Measurements from ENCODE around the gene NPAS4.
A peak's percentile ranks its signal among the peaks of the same experiment; 100 is the strongest.
"Not testable (repeated sequence)": the region's sequence is repeated elsewhere in the genome, so short reads cannot be mapped to it uniquely, and the experiment has no call there.

Gene NPAS4

DNA sequence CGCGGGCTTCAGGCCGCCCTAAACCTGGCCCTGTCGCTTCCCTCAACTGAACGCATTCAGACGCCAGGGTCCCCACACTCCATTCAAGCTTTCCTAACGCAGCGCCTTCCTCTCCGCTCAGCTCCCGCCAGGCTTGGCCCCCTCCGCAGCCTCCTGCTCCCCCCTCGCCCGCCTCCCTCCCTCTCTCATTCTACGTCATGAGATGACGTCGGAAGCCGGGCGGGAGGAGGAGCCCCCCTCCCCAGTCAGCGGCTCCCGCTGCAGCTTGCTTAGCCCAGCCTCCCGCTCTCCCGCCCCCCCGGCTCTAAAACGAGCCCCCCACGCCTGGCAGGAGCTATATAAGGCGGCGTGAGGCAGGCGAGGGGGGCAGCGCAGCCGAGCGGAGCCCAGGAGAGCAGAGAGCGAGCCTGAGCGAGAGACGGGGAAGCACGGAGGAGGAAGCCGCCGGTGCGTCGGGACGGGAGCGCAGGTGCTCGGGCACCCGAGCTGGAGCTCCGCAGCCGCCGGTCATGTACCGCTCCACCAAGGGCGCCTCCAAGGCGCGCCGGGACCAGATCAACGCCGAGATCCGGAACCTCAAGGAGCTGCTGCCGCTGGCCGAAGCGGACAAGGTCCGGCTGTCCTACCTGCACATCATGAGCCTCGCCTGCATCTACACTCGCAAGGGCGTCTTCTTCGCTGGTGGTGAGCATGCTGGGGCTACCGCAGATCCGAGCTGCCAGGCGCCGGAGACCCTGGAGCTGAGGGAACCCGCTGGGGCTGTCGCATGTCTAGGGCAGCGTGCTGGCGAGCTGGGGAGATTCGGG lies at the start of gene NPAS4:
Gene NPAS4 (plus strand): TSS at position 365 of the 806 bp plus-strand sequence. CDS start 145 bp downstream, at position 510.
- H3K4me3 ChIP-seq (ENCODE audit: low read depth, low read length) = peak within 1 kb of the TSS; percentile 40

DNA sequence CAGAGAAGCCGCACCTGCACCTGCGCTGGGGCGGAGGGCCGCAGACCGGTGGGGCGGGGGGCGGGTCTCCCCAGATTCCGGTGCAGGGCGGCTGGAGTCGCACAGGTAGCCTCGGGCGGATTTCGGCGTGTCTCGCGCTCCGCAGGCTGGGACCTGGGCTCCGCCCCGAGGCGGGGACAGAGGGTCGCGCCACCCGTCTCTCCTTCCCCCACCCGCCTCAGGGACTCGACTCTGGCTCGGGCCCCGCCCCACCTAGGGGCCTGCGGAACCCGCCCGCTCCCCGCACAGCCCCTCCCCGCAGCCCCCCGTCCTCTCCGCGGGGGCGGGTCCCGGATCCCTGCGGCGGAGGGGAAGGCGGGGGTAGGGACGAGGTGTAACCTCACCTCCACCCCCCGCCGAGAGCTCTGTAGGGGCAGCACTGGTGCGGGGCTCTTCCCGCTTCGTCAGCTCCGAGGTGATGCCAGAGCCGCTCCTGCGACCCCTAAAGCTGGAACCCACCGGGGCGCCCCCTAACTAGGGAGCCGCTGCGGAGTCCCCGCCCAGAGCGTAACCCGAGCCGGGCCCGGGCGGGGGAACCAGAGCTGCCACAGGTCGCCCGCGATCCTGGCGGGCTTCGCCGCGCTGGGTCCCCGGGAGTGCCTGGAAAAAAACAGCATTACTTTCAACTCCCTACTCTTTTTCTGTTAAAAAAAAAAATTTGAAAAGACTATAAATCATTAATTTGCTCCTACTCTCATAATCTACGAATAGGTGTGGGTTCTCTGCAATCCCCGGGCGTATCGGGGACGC lies 49.0 kb upstream of the NPAS4 start, which contains the start of gene SLC29A2:
Gene SLC29A2 (minus strand): TSS at position 134 of the 789 bp plus-strand sequence. CDS start 169 bp downstream, outside the sequence.
- H3K4me3 ChIP-seq (ENCODE audit: low read depth, low read length) = peak within 1 kb of the TSS; percentile 91

DNA sequence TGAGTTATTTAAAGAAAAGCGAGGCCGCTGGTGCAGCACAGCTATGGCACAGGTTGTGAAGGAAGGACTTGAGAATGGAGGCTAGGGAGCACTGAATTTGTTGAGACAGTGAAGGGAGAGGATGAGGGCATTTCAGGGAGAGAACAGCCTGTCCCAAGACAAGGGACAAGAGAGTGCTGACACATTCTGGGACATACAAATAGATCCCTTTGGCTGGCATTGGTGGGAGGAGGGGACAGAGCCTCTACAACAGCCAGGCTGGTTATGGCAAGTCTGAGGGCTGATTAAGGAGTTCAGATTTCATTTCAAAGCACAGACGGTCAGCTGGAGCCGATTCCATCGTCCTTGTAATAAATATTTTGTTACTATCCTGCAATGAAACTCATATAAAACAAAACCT lies 47.6 kb upstream of the NPAS4 start:
- no peak overlapping the region for H3K4me3 ChIP-seq (ENCODE audit: low read depth, low read length)

DNA sequence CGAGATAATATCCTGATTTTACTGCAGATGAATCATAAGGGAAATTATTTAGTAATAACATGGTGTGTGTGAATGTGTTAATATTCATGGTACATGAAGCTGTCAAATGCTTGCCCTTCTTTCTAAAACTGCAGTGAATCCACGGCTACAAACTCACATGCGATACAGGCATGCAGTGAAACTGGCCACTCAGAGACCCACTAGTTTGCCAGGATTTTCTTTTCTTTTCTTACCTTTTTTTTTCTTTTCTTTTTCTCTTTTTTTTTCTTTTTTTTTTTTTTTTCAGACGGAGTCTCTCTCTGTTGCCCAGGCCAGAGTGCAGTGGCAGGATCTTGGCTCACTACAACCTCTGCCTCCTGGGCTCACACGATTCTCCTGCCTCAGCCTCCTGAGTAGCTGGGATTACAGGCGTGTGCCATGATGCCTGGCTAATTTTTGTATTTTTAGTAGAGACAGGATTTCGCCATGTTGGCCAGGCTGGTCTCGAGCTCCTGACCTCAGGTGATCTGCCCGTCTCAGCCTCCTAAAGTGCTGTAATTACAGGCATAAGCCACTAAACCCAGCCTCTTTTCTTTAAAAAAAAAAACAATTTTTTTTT lies 47.0 kb upstream of the NPAS4 start:
- H3K4me3 ChIP-seq (ENCODE audit: low read depth, low read length) = not testable (repeated sequence)

DNA sequence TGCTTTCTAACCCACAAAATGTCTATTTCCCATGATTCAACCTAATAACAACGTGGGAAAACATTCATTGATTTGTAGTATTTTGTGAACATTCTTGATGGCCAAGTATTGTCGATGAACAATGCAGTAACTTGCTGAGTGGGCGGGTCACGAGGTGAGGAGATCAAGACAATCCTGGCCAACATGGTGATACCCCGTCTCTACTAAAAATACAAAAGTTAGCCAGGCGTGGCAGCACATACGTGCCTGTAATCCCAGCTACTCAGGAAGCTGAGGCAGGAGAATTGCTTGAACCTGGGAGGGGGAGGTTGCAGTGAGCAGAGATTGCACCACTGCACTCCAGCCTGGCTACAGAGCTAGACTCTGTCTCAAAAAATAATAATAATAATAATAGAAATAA lies 40.6 kb upstream of the NPAS4 start:
- not testable (repeated sequence) for H3K4me3 ChIP-seq (ENCODE audit: low read depth, low read length)

DNA sequence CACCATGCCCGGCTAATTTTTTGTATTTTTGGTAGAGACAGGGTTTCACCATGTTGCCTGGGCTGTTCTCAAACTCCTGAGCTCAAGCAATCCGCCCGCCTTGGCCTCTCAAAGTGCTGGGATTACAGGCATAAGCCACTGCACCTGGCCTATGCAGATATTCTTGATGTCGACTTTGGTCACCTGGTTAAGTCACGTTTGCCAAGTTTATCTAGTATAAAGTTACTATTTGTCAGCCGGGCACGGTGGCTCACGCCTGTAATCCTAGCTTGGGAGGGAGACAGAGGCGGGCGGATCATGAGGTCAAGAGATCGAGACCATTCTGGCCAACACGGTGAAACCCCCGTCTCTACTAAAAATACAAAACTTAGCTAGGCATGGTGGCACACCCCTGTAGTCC lies 36.5 kb upstream of the NPAS4 start:
- not testable (repeated sequence) for H3K4me3 ChIP-seq (ENCODE audit: low read depth, low read length)

DNA sequence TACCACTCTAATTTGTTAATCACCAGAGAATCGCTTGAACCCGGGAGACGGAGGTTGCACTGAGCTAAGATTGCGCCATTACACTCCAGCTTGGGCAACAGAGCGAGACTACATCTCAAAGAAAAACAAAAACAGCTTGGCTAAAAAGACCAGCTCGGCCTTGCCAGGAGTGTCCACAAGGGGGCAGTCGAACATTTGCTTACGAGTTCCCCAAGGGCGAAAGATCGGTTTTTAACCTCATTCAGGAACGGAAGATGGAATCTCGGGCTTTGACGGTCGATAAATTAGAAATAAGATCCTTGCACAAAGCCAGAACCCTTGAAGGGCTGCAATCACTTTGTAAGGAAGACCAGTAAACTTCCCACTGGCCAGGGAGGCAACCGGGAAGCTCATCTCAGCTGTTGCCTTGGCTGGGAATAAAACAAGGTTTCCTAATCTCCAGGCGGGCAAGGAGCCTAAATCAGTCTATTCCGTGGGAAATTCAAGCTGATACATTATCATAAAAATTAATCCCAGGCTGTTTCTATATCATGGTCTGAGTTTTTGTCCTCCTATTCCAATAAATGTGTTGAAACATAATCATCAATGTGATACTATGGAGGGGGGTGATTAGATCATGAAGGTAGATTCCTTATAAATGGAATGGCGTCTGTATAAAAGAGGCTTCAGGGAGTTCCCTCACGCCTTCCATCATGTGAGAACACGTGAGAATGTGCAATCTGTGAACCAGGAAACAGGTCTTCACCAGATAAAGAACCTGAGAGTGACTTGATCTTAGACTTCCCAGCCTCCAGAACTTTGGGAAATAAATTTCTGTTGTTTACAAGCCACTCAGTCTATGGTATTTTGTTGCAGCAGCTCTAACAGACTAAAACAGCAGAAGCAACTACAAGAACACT lies 34.4 kb upstream of the NPAS4 start:
- no peak overlapping the region for H3K4me3 ChIP-seq (ENCODE audit: low read depth, low read length)

DNA sequence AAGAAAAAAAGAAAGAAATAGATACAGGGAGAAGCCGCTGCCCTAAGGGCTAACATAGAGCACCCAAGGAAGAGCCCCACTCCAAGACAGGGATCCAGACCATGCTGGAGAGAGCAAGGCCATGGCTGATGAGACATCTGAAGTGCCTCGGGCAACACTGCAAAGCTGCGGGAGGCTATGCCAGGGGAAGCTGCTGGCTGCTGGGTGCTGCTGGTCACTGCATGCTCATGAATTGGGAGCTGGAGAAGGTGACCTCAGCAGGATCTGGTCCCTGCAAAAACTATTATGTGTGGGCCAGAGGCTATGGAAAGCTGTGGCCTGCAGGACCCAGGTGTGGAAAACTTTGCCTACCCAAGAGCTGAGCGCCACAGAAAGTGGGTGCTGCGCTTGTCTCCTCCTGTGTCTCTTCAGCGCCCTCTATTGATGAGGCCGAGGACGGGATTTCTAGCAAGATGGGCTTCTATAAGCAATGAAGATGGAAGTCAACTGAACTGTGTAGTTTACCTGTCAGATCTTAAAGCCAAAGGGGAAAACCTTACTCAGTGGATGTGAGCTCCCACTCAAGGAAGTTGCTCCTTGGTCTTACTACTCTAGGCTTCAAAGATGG lies 32.0 kb upstream of the NPAS4 start:
- H3K4me3 ChIP-seq (ENCODE audit: low read depth, low read length) = no peak overlapping the region

DNA sequence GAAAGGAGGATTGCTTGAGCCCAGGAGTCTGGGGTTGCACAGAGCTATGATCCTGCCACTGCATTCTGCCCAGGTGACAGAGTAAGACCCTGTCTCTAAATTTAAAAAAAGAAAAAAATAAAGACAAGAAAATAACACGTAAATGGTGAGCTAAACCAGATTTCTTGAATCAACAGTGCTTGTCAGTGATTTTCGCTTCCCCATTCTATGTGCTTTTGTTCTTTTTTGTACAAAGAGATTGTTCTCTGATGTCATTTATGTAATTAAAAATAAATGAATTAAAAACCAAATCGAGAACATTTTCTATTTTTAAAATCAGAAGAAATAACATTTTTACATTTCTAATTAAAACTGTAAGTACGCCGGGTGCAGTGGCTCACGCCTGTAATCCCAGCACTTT lies 29.5 kb upstream of the NPAS4 start:
- no peak overlapping the region for H3K4me3 ChIP-seq (ENCODE audit: low read depth, low read length)

DNA sequence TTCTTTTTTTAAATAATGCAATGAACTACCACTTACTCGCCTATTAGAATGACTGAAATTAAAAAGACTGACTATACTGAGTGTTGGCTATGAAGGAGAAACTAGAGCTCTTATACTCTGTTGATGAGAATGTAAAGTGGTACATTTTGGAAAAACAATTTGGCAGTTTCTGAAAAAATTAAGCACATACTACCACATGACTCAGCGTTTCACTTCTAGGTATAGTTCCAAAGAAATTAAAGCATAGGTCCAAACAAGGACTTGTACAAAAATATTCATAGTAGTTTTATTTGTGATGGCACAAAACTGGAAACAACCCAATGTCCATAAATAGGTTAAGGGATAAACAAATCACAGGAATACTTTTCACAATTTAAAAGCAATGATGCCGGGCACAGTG lies 26.9 kb upstream of the NPAS4 start:
- H3K4me3 ChIP-seq (ENCODE audit: low read depth, low read length) = no peak overlapping the region

DNA sequence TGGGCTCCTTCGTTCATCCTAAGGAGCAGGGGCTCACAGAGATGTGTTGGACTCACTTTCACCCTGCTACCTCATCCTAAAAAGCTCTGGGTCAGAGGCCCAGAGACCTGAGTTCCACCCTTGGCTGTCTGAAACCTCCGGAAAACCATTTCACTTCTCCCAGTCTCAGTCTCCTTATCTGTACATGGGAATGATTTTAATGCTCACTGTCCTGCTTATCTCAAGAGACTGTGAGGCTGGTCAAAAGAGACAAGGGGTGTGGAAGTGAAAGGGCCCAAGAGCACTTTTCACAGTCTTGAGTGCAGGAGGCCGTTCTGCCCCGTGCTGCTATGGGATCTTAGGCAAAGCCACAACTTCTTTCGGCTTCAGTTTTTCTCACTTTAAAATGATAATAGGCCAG lies 13.2 kb upstream of the NPAS4 start:
- H3K4me3 ChIP-seq (ENCODE audit: low read depth, low read length) = no peak overlapping the region

DNA sequence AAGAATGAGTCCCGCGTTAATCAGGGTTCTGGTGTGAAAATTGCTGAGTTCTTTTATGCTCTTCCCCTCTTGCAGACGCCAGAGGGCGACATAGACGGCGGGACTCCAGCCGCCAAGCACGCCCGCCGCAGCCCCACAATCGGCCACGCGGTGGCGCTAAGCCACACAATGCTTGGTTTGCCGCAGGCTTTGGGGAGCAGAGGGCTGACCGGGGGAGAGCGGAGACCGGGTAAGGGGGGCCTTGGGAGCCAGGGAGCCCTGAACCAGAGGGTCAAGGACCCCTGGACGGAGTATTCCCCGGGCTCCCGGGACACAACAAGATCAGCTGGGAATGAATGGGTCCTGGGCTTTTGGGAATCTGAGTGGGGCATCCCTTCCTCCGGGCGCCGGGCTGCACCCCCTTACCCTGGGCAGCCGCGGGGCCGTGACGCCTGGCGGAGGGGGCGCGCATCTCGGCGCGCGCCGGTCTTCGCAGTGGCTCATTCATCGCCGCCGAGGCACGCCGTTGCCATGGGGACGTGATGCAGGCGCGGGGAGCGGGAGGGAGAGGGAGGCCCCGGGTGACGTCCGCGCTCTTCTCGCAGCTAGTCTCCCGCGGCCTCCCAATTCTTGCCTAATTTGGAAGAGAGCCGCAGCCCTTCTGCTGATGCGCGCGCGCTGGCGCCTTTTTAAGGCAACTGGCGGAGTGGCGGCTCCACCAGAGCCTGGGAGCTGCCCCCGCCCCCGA lies 12.2 kb upstream of the NPAS4 start:
- peak overlapping the region; percentile 33 for H3K4me3 ChIP-seq (ENCODE audit: low read depth, low read length)

DNA sequence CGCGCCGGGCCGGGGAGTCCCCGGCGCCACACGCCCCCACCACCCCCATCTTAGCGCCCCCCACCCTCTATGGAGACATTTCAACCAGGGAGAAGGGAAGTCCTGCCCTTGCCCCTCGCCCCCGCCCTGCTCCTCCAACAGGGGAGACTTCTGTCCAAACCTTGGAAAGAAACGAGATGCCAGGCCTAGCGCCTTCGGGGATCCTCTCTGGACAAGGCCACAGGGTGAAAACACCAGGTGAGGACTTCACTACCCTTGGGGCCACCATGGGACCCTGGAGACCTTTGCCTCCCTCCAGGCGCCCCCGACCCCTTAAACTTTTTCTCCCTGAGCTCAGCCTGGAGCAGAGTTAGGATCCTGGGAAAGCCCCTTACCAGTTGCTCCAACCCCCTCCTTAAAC lies 11.6 kb upstream of the NPAS4 start:
- H3K4me3 ChIP-seq (ENCODE audit: low read depth, low read length) = peak overlapping the region; percentile 27

DNA sequence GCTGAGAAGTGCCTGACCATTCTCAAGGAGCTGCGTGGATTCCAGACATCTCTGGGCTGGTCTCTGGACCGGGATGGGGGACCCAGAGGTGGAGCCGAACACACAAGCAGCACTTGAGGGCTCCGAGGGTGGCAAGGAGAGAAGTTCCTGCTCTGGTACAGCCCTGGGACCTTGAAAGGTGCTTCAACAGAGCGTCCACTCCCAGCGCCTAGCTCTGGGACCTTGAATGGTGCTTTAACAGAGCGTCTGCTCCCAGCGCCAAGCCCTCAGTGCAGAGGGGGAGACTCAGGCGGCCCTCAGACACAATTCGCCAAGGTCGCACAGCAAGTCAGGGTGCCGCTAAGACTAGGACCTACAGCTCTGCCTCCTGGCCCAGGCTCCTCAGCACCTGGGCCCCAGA lies 10.6 kb upstream of the NPAS4 start:
- H3K4me3 ChIP-seq (ENCODE audit: low read depth, low read length) = no peak overlapping the region

DNA sequence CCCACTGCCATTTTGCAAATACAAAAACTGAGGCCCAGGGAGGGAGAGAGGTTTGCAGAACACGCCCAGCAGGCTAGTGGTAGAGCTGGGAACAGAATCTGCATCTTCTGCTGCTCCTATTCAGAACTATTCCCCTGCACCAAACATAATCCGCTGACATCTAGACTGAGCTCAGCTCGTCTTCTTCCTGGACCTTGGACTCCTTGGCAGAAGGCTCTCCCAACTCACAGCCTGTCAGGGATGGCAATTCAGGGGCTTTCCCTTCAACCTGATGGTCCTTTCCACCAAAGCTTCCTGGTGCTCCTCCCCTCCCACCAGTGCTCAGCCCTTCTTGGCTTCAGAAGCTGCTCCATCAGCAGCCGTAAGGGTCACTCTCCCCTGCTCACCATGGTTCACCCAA lies 9.5 kb upstream of the NPAS4 start:
- H3K4me3 ChIP-seq (ENCODE audit: low read depth, low read length) = no peak overlapping the region

DNA sequence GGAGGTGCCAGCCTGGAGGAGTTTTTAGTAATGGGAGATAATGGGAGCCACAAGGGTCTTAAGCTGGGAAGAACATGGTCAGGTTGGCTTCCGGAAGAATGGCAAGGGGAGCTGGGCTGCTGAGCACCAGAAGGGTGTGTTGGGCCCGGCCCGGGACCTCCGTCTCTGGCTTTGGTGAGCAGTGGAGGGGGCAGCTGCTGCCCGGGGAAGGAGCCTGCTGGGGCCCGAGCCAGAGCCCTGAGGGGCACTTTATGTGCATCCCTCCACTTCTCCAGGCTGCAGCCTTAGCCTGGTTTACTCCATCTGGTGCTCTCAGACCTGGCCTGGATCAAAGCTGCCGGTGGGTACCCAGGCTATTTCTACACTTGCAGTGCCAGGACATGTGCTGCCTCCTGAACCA lies 8.7 kb upstream of the NPAS4 start:
- H3K4me3 ChIP-seq (ENCODE audit: low read depth, low read length) = no peak overlapping the region

DNA sequence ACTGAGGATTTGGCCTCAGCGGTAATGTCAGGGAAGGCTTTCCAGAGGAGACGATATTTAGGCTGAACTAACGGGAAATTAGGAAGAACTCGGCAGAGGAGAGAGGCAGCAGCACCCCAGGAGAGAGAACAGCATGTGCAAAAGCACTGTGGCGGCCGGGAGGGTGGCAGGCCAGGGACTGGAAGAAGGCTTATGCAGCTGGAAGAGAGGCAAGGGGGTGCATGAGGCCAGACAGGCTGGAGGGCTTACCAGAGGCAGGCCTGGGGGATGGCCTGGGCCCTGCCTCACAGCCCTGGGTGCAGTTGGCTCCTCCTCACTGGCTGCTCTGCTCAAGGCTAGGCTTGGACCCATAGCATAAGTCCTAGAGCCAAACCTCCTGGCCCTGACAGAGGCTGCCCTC lies 7.7 kb upstream of the NPAS4 start:
- H3K4me3 ChIP-seq (ENCODE audit: low read depth, low read length) = no peak overlapping the region

DNA sequence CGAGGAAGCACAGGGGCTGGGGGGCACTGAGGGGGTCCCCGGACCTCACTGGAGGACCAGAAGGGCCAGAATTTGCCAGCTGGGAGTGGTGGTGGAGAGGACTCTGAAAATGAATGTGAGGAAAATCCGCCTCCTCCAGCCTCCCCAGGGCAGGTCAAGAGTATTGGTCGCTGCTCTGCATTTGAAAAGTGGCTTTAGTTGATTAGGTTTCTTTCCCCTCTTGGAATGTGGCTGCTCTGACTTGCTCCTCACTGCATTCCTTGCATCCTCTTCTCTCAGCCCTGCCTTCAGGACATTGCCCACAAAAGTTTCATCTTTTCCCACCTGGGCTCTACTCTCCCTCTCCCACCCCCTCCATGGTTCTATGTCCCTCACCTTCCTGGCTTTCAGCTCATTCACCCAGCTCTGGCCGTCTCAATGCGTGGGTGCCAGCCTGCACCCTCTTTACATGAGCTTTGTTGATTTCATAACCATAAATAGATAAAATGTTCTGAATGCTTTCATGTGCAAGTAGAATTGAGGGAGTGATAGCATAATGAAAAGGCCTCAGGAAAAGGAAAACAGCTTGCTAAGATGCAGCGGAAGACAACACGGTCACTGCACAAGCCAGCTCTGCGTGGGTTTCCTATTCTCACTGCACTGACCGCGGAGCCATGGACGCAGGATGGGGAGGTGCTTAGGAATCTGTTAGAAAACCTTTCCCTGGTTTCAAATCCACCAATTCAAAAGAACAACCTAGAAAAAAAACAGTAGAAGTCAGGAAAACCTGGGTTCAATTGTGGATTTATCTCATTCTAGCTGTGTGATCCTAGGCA lies 6.5 kb upstream of the NPAS4 start:
- no peak overlapping the region for H3K4me3 ChIP-seq (ENCODE audit: low read depth, low read length)

DNA sequence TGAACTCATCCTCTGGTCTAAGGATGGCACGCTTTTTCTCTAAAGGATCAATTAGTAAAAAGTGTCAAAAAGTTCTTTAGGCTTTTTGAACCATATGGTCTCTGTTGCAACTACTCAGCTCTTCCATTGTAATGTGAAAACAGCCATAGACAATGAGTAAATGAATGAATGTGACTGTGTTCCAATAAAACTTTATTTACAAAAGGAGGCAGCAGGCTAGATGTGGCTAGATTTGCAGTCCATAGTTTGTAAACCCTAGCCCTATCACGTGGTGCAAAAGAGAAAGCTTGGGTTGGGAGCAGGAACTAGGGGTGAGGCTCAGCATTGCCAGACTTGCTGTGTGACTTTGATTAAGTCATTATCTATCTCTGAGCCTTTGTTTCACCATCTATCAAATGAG lies 5.4 kb upstream of the NPAS4 start:
- H3K4me3 ChIP-seq (ENCODE audit: low read depth, low read length) = no peak overlapping the region
